IMR-90 (cell line): ENCODE results near the gene RCC1. TPM values are rescaled to one million over a fixed set of nuclear protein-coding genes. Genes with fewer than 3 reads are reported as not detected.

ENCODE experiments used
- ATAC-seq: fragments of 200-7000 bp; cut with Tn5 transposase; 2 replicates; pipeline ENCODE4 v1.9.1; 2020; ENCODE audit warnings: low read depth, mild to moderate bottlenecking, moderate library complexity
- BruUV-seq: library from RNA; stranded (reverse); fragments of 400-500 nt; replicated peaks from 2 replicates; lab custom pipeline; 2021; lab: Mats Ljungman, UMichigan
- CTCF ChIA-PET: fragments of 300-600 bp; formaldehyde crosslinking; extraction: SDS; loops from one replicate; lab custom pipeline; 2021; ENCODE audit warnings: antibody characterized with exemption; lab: Yijun Ruan, JAX
- POLR2A ChIA-PET: fragments of 300-600 bp; sonication (Branson Sonifier 250); formaldehyde crosslinking; loops from one replicate; lab custom pipeline; 2022; ENCODE audit warnings: antibody characterized with exemption; ENCODE audit not compliant: unreplicated experiment; lab: Charles Lee
- DNase-seq: peaks from one replicate; pipeline ENCODE4 v3.0.0; 2013
- H2AFZ ChIP-seq: replicated peaks from 2 replicates; pipeline ENCODE3; 2013; ENCODE audit warnings: low read length, mild to moderate bottlenecking; ENCODE audit not compliant: poor library complexity
- H2AK5ac ChIP-seq: 2 replicates; pipeline ENCODE4 v1.6.1; 2013; ENCODE audit warnings: low read depth, low read length, inconsistent platforms
- H2AK9ac ChIP-seq: replicated peaks from 2 replicates; pipeline ENCODE3; 2013; ENCODE audit warnings: mild to moderate bottlenecking, low read depth, low read length, moderate library complexity; ENCODE audit not compliant: poor library complexity
- H2BK120ac ChIP-seq: 2 replicates; pipeline ENCODE4 v1.6.1; 2013; ENCODE audit warnings: low read depth, low read length, inconsistent platforms
- H2BK15ac ChIP-seq: 3 replicates; pipeline ENCODE4 v1.6.1; 2013; ENCODE audit warnings: low read depth, low read length, inconsistent platforms
- H2BK20ac ChIP-seq: 2 replicates; pipeline ENCODE4 v1.6.1; 2013; ENCODE audit warnings: low read depth, mild to moderate bottlenecking, inconsistent platforms, low read length, moderate library complexity
- H2BK5ac ChIP-seq: 2 replicates; pipeline ENCODE4 v1.6.1; 2013; ENCODE audit warnings: mild to moderate bottlenecking, low read depth, low read length, inconsistent platforms; ENCODE audit not compliant: poor library complexity, severe bottlenecking
- H3K14ac ChIP-seq: replicated peaks from 2 replicates; pipeline ENCODE4 v1.6.1; 2013; ENCODE audit warnings: low read depth, low read length, inconsistent platforms
- H3K18ac ChIP-seq: 2 replicates; pipeline ENCODE4 v1.6.1; 2013; ENCODE audit warnings: low read depth, low read length, control low read depth
- H3K23ac ChIP-seq: 2 replicates; pipeline ENCODE4 v1.6.1; 2013; ENCODE audit warnings: low read depth, low read length, inconsistent platforms
- H3K27ac ChIP-seq: 2 replicates; pipeline ENCODE4 v1.5.1; 2013; ENCODE audit warnings: mild to moderate bottlenecking, control low read depth, low read length; ENCODE audit not compliant: insufficient read depth
- H3K27me3 ChIP-seq: 2 replicates; pipeline ENCODE4 v1.6.1; 2013; ENCODE audit warnings: low read length; ENCODE audit not compliant: control insufficient read depth, insufficient read depth
- H3K36me3 ChIP-seq: 2 replicates; pipeline ENCODE4 v1.6.1; 2013; ENCODE audit warnings: low read length, mixed read lengths; ENCODE audit not compliant: control insufficient read depth, insufficient read depth
- H3K4ac ChIP-seq: 2 replicates; pipeline ENCODE4 v1.6.1; 2013; ENCODE audit warnings: low read depth, low read length, inconsistent platforms
- H3K4me1 ChIP-seq: 2 replicates; pipeline ENCODE4 v1.6.1; 2013; ENCODE audit warnings: low read length, mixed read lengths; ENCODE audit not compliant: control insufficient read depth, insufficient read depth
- H3K4me2 ChIP-seq: 2 replicates; pipeline ENCODE4 v1.6.1; 2013; ENCODE audit warnings: low read depth, mild to moderate bottlenecking, control low read depth, low read length, moderate library complexity
- H3K4me3 ChIP-seq: 2 replicates; pipeline ENCODE4 v1.5.1; 2013; ENCODE audit warnings: low read depth, mild to moderate bottlenecking, control low read depth, low read length, moderate library complexity; ENCODE audit not compliant: insufficient read depth
- H3K56ac ChIP-seq: 2 replicates; pipeline ENCODE4 v1.6.1; 2013; ENCODE audit warnings: low read length, inconsistent platforms; ENCODE audit not compliant: insufficient read depth; ENCODE audit errors: extremely low read depth
- H3K79me1 ChIP-seq, 2 experiments: 2 replicates each; pipeline ENCODE4 v1.6.1; 2013; ENCODE audit warnings: low read length in 2 of 2, inconsistent platforms in 1 of 2, low read depth in 1 of 2
- H3K9ac ChIP-seq: 2 replicates; pipeline ENCODE4 v1.6.1; 2013; ENCODE audit warnings: low read depth, low read length, control low read depth
- H3K9me1 ChIP-seq: 2 replicates; pipeline ENCODE4 v1.6.1; 2013; ENCODE audit warnings: low read length, inconsistent platforms; ENCODE audit not compliant: insufficient read depth
- H3K9me3 ChIP-seq: 2 replicates; pipeline ENCODE4 v1.6.1; 2013; ENCODE audit warnings: low read length; ENCODE audit not compliant: control insufficient read depth, insufficient read depth
- H4K20me1 ChIP-seq: 2 replicates; pipeline ENCODE4 v1.6.1; 2013; ENCODE audit warnings: low read length, inconsistent platforms; ENCODE audit not compliant: insufficient read depth
- H4K5ac ChIP-seq: 2 replicates; pipeline ENCODE4 v1.6.1; 2013; ENCODE audit warnings: mild to moderate bottlenecking, low read depth, low read length, control low read depth
- H4K8ac ChIP-seq, 2 experiments: 2 replicates each; pipeline ENCODE4 v1.6.1; 2013; ENCODE audit warnings: low read depth in 2 of 2, low read length in 2 of 2, control low read depth in 1 of 2, inconsistent platforms in 1 of 2
- H4K91ac ChIP-seq: 2 replicates; pipeline ENCODE4 v1.6.1; 2013; ENCODE audit warnings: low read depth, low read length, inconsistent platforms; ENCODE audit not compliant: insufficient read depth
- BHLHE40 ChIP-seq: fragments of 150-350 bp; IDR thresholded peaks from 2 replicates; pipeline ENCODE4 v1.6.1; 2016; ENCODE audit warnings: mild to moderate bottlenecking, low read depth, low read length
- CEBPB ChIP-seq: IDR thresholded peaks from 2 replicates; pipeline ENCODE4 v1.6.1; 2012; ENCODE audit warnings: low read depth, low read length, improper control_type of control experiment
- CHD1 ChIP-seq: IDR thresholded peaks from 2 replicates; pipeline ENCODE4 v1.6.1; 2012; ENCODE audit warnings: low read depth, low read length, improper control_type of control experiment
- FOS ChIP-seq: fragments of 150-350 bp; IDR thresholded peaks from 2 replicates; pipeline ENCODE4 v1.6.1; 2016; ENCODE audit warnings: low read depth, low read length
- MAFK ChIP-seq: IDR thresholded peaks from 2 replicates; pipeline ENCODE4 v1.6.1; 2012; ENCODE audit warnings: low read depth, low read length, improper control_type of control experiment
- MAZ ChIP-seq: IDR thresholded peaks from 2 replicates; pipeline ENCODE4 v1.6.1; 2012; ENCODE audit warnings: low read depth, mild to moderate bottlenecking, low read length, improper control_type of control experiment, moderate library complexity, borderline replicate concordance
- MXI1 ChIP-seq: IDR thresholded peaks from 2 replicates; pipeline ENCODE4 v1.6.1; 2012; ENCODE audit warnings: low read depth, mild to moderate bottlenecking, low read length, moderate library complexity, borderline replicate concordance
- NFE2L2 ChIP-seq: fragments of 150-350 bp; IDR thresholded peaks from 2 replicates; pipeline ENCODE4 v1.6.1; 2016; ENCODE audit warnings: low read depth, mild to moderate bottlenecking, low read length
- RAD21 ChIP-seq: IDR thresholded peaks from 2 replicates; pipeline ENCODE4 v1.6.1; 2012; ENCODE audit warnings: low read length, improper control_type of control experiment
- RCOR1 ChIP-seq: IDR thresholded peaks from 2 replicates; pipeline ENCODE4 v1.6.1; 2012; ENCODE audit warnings: mild to moderate bottlenecking, low read length, improper control_type of control experiment; ENCODE audit not compliant: insufficient replicate concordance
- RFX5 ChIP-seq: IDR thresholded peaks from 2 replicates; pipeline ENCODE4 v1.8.0; 2012; ENCODE audit warnings: low read depth, mild to moderate bottlenecking, low read length, moderate library complexity
- SMC3 ChIP-seq: fragments of 150-350 bp; IDR thresholded peaks from 2 replicates; pipeline ENCODE4 v1.6.1; 2016; ENCODE audit warnings: low read depth, mild to moderate bottlenecking, antibody characterized with exemption, low read length, moderate library complexity
- USF2 ChIP-seq: fragments of 150-350 bp; IDR thresholded peaks from 2 replicates; pipeline ENCODE4 v1.6.1; 2017; ENCODE audit warnings: mild to moderate bottlenecking, antibody characterized with exemption, low read length, low read depth
- WGBS, 2 experiments: methylation state at CpG; one replicate each; pipeline versions ENCODE4 v1.1.5 to v1.1.7; 2013; ENCODE audit warnings: missing lambda C conversion rate in 2 of 2; ENCODE audit not compliant: insufficient read length in 1 of 2; ENCODE audit errors: extremely low coverage in 2 of 2; 5-methylcytosine and 5-hydroxymethylcytosine counted together
- dilution Hi-C: fragments of 300-500 bp; cut with HindIII; formaldehyde crosslinking; loops from one replicate; pipeline ENCODE4 v1.14.3; 2018; ENCODE audit warnings: low sequenced_read_pairs; ENCODE audit not compliant: unreplicated experiment
- in situ Hi-C: fragments of 300-500 bp; cut with MboI; formaldehyde crosslinking; loops from 3 replicates; pipeline ENCODE4 v1.14.3; 2019; ENCODE audit warnings: low sequenced_read_pairs, inconsistent platforms, mixed read lengths
- intact Hi-C: fragments of 100-400 bp; cut with micrococcal nuclease; formaldehyde crosslinking; loops from 2 replicates; pipeline ENCODE4 v1.10.0; 2022
- polyA plus RNA-seq, 3 experiments: library from polyadenylated mRNA; depleted of rRNA; stranded (reverse); fragments of >200 nt; gene quantifications; 2 replicates each; pipeline ENCODE4 v1.2.3, GENCODE V29; 2012; ENCODE audit warnings: low replicate concordance in 1 of 3
- total RNA-seq: library from RNA; depleted of rRNA; stranded (reverse); fragments of >200 nt; gene quantifications from 2 replicates; pipeline ENCODE4 v1.2.3, GENCODE V29; 2012
- TF ChIP-seq, protein P1 (sequence below): conservative IDR thresholded peaks from 2 replicates; pipeline ENCODE4 v1.5.1; 2012; ENCODE audit warnings: mild to moderate bottlenecking, low read depth, low read length, improper control_type of control experiment
- TF ChIP-seq, protein P2 (sequence below): fragments of 150-350 bp; IDR thresholded peaks from 2 replicates; pipeline ENCODE4 v1.6.1; 2016; ENCODE audit warnings: low read depth, mild to moderate bottlenecking, low read length, moderate library complexity, borderline replicate concordance

RCC1 gene
- total and polyA plus RNA-seq, 2 of the 4 experiments (the other 2 are of a cell fraction), result 33.2 to 43.9 TPM

DNA sequence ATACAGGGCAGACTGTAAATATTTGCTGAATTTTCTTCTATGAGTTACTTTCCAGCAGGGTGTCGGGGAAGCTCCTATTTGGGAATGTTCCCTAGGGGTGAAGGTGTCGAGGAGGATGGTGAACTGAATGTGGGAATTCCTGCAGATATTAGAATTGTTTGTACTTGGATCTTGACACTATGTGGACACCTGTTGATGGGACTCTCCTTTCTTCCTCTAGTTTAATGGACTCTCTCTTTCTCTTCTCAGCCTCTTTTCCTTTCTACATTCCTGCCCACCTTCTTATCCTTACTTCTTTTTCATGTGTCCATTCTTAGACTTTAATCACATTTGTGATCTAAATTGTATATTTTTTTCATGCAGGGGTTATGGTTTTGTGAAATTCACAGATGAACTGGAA, 61.1 kb downstream of the RCC1 start:
- TF ChIP-seq, protein P1, sequence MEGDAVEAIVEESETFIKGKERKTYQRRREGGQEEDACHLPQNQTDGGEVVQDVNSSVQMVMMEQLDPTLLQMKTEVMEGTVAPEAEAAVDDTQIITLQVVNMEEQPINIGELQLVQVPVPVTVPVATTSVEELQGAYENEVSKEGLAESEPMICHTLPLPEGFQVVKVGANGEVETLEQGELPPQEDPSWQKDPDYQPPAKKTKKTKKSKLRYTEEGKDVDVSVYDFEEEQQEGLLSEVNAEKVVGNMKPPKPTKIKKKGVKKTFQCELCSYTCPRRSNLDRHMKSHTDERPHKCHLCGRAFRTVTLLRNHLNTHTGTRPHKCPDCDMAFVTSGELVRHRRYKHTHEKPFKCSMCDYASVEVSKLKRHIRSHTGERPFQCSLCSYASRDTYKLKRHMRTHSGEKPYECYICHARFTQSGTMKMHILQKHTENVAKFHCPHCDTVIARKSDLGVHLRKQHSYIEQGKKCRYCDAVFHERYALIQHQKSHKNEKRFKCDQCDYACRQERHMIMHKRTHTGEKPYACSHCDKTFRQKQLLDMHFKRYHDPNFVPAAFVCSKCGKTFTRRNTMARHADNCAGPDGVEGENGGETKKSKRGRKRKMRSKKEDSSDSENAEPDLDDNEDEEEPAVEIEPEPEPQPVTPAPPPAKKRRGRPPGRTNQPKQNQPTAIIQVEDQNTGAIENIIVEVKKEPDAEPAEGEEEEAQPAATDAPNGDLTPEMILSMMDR, result no peak
- TF ChIP-seq MAFK, result no peak
- no peak for TF ChIP-seq MAZ
- TF ChIP-seq NFE2L2, result no peak
- TF ChIP-seq RAD21, result no peak
- TF ChIP-seq RCOR1, result no peak
- no peak for TF ChIP-seq CEBPB
- no peak for TF ChIP-seq BHLHE40
- no peak for TF ChIP-seq RFX5
- TF ChIP-seq, protein P2, sequence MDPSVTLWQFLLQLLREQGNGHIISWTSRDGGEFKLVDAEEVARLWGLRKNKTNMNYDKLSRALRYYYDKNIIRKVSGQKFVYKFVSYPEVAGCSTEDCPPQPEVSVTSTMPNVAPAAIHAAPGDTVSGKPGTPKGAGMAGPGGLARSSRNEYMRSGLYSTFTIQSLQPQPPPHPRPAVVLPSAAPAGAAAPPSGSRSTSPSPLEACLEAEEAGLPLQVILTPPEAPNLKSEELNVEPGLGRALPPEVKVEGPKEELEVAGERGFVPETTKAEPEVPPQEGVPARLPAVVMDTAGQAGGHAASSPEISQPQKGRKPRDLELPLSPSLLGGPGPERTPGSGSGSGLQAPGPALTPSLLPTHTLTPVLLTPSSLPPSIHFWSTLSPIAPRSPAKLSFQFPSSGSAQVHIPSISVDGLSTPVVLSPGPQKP, result no peak
- TF ChIP-seq FOS, result no peak
- no peak for TF ChIP-seq CHD1
- no peak for TF ChIP-seq USF2
- no peak for TF ChIP-seq SMC3
- TF ChIP-seq MXI1, result no peak
- H4K20me1 ChIP-seq, result no peaks in the 10 kb centered on the region
- BruUV-seq, result no TSS peak
- no peak overlapping the region for H3K18ac ChIP-seq
- ATAC-seq (no peak), DNase-seq (no peak)
- H3K36me3 ChIP-seq, result peaks cover 46% of the 10 kb centered on the region
- no peak overlapping the region for H3K9ac ChIP-seq
- H3K9me1 ChIP-seq, result no peaks in the 10 kb centered on the region
- H3K4me3 ChIP-seq, result no peak overlapping the region
- H2BK5ac ChIP-seq, result no peak overlapping the region
- no peak overlapping the region for H2AK9ac ChIP-seq
- H3K4me2 ChIP-seq, result no peak overlapping the region
- H3K4ac ChIP-seq, result no peak overlapping the region
- H4K91ac ChIP-seq, result no peak overlapping the region
- ChIA-PET CTCF (no interaction called here), POLR2A (no interaction called here)
- no peak overlapping the region for H2BK120ac ChIP-seq
- intact Hi-C loops, result no loop called here
- no peak overlapping the region for H3K56ac ChIP-seq
- H4K8ac ChIP-seq, result no peak overlapping the region
- H3K23ac ChIP-seq, result no peak overlapping the region
- H3K27me3 ChIP-seq, result no peaks in the 10 kb centered on the region
- H2AK5ac ChIP-seq, result no peak overlapping the region
- H3K14ac ChIP-seq, result no peak overlapping the region
- no peak overlapping the region for H3K27ac ChIP-seq
- peaks cover 0 to 3% of the 10 kb centered on the region in 2 experiments; a peak in 2 of 4 replicates for H3K79me1 ChIP-seq
- H3K4me1 ChIP-seq, result no peaks in the 10 kb centered on the region
- H2BK15ac ChIP-seq, result no peak overlapping the region
- WGBS, 2 experiments, result no CpG with 5 or more reads among the region's 2 CpGs
- no peak overlapping the region for H2AFZ ChIP-seq
- H2BK20ac ChIP-seq, result no peak overlapping the region
- in situ Hi-C loops, result no loop called here
- dilution Hi-C loops, result no loop called here
- H3K9me3 ChIP-seq, result no peaks in the 10 kb centered on the region
- no peak overlapping the region for H4K5ac ChIP-seq
